Dermis microvascular lymphatic vessel endothelial cell (primary cell): ENCODE data around the gene ZNF740. TPM values are rescaled to one million over a fixed set of nuclear protein-coding genes. Genes with fewer than 3 reads are reported as not detected.
A peak's percentile ranks its signal among the peaks of the same experiment; 100 is the strongest.
"Not testable (repeated sequence)": the region's sequence is repeated elsewhere in the genome, so short reads cannot be mapped to it uniquely, and the experiment has no call there.

Experiments
- DNase-seq, 2 donors: peaks; one replicate each; pipeline versions ENCODE4 v3.0.0 to v3.0.0-alpha.2; 2010; ENCODE audit warnings: low read depth in 2 of 2
- total RNA-seq: library from RNA; depleted of rRNA; stranded (reverse); fragments of >200 nt; gene quantifications from 2 replicates; pipeline ENCODE4 v1.2.1, GENCODE V29; 2014

Gene ZNF740, protein sequence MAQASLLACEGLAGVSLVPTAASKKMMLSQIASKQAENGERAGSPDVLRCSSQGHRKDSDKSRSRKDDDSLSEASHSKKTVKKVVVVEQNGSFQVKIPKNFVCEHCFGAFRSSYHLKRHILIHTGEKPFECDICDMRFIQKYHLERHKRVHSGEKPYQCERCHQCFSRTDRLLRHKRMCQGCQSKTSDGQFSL
- total RNA-seq = 10.7 and 11.8 TPM in 2 replicates

DNA sequence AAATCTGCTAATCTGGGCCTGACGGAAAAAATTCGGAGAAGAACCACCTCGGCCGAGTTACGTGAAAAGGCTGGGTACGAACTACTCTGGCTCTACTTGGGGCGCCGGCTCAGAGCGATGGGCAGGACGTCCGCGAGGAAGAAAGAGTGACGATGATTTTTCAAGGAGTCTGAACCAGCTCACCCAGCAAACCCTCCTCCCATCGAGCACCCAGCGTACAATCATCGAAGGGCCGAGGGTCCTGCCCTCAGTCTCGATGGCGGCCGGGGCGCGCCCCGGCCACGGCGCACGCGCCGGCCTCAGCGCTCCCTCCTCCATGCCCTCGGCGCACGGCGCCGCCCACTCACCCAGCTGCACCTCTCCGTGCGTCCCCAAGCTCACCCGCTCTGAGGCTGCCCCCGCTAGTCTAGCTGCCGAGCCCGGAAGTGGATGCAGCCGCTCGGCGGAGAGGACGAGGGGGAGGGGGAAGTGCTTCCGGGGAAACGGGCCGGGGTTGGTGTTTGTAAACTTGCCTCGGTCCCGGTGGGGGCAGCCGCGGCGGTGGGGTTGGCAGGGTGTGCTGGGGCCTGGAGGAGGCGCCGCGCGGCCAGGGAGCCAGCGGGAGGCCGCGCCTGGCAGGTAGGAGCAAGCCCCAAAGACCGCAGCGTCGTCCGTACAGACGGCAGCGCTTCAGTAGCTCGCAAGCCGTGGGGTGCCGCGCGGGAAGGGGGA is at the start of gene ZNF740, which contains the start of gene CSAD:
ZNF740 (plus strand) TSS at position 503 of the 711 bp plus-strand sequence. CDS start 1,262 bp downstream, outside the sequence.
CSAD (minus strand) TSS at position 706 of the 711 bp plus-strand sequence. CDS start 7,455 bp downstream, outside the sequence.
- peak; percentile 90 to 96 for DNase-seq

DNA sequence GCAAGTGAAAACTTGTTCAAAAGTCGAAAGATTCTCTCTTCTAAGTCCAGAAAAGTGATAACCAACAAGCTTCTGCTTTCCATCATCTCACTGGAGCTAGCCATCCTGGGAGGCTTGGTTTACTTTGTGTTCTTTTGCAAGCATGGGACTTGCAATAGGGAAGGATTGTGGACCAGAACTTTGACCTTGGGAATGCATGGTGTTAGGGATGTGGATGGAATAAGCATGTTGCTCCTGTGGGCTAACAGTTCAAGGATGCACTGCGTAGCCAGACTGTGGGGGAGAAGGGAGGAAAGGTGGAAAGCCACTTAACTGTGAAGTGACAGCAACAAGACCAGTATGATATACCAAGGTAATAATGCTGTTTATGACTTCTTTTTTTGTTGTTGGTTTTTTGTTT is 48.7 kb upstream of the ZNF740 start:
- no peak for DNase-seq

DNA sequence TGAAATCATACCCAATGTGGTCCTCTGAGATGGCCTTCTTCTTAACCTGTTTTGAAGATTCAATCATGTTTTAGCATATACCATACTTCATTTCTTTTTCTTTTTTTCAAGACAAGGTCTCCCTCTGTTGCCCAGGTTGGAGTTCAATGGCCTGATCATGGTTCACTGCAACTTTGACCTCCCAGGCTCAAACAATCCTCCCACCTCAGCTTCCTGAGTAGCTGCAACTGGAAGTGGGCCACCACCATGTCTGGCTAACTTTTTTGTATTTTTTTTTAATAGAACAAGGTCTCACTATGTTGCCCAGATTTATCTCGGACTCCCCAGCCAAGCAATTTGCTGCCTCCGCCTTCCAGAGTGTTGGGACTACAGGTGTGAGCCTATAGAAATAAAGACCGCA is 46.8 kb upstream of the ZNF740 start:
- DNase-seq = no peak

DNA sequence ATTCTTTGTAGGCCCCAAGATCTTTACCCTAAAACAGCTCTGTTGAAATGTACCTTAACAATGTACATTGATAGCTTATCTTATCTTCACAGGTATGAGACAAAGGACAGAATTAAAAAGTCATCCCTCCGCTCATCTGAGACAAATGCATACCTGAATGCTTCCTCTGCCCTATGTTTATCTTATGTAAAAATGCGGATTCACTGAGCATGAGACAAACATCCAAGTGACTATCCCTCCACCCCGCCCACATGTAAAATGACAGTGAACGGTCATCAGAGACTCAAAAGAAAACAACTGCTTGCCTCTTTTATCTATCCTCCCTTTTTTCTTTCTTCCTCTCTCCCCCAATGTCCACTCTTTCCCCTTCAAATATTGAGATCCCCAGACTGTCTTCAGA is 37.2 kb upstream of the ZNF740 start:
- DNase-seq = no peak

DNA sequence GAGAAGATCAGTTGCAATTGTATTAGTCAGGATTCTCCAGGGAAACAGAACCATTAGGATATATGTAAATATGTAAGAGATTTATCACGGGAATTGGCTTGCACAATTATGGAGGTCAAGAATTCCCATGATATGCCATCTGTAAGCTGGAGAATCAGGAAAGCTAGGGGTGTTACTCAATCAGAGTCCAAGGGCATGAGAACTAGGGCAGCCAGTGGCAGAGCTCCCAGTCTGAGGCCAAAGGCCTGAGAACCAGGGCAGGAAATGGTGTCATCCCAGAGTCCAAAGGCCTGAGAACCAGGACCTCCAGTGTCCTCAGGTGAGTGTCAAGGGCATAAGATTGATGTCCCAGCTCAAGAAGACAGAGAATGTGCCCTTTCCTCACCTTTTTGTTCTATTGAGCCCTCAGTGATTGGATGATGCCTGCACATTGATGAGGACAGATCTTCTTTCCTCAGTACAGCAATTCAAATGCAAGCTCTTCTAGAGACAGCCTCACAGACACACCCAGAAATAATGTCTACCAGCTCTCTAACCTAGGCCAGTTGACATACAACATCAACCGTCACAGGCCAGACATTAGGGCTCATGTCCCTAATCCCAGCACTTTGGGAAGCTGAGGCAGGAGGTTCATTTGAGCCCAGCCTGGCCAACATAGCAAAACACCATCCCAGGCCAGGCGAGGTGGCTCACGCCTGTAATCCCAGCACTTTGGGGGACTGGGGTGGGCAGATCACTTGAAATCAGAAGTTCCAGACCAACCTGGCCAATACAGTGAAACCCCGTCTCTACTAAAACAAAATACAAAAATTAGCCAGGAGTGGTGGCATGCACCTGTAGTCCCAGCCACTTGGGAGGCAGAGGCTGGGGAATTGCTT is 34.9 kb upstream of the ZNF740 start:
- no peak for DNase-seq

GRCh38 chr12:53147181-53147580 is 33.3 kb upstream of the ZNF740 start:
- DNase-seq = no peak

GRCh38 chr12:53147653-53148052 is 32.9 kb upstream of the ZNF740 start:
- DNase-seq = no peak

DNA sequence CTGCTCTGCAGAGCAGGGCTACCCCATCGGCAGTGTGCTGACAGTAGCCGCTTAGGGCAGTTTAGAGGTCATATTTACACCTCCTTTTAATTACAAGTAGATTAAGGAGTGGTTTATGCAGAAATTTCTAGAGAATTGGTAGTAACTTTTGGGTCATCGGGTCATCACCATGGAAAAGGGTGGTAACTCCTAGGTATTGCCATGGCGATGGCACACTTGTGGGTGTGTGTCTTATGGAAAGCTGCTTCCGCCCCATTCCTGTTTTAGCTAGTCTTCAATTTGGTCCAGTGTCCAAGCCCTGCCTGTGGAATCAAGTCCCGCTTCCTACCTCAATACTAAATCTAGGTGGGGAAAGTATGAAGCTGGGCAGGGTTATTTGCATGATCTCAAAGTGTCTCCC is 29.5 kb upstream of the ZNF740 start:
- no peak for DNase-seq

DNA sequence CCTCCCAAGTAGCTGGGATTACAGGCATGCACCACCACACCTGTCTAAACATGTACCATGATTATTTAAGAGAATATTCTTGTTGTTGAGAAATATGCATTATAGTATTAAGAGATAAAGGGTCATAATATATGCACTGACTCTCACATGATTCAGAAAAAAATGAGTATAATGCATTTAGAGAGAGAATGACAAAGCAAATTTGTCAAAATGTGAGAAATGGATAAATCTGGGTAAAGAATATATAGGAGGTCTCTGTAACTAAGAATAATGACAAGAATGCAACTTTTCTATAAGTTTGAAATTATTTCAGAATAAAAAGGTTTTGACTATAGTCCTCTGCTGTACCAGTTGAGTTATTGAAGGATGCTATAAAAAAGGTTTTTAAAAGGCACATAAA is 28.1 kb upstream of the ZNF740 start:
- DNase-seq = no peak

DNA sequence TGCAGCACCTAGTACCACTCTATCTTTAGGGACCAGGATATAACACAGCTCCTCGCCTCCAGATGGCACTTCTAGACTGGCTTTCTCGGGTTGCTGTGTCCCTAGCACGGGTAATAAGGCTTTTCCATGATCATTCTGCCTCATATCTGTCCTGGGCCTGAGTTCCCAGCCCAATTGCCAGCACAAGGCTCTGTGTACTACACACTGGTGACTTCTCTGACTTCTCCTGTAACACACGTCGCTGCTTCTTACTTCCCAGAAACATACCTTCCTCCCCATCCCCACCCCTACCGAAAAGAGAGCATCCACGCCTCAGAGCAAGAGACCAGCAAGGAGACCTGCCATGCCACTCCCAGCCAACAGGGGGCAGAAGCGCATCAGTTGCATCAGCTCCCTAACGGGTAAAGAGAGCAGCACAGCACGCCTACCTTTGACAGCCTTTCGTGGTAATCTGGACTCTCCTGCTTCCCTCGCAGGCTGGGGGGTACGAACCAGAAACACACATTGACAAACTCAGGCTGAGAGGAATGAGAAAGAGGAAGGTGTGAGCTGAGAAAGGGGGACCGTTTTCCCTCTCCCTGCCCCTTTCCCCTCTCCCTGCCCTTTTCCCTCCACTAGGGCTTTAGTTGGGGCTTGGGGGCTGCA is 21.2 kb upstream of the ZNF740 start:
- peak; percentile 52 to 70 for DNase-seq

DNA sequence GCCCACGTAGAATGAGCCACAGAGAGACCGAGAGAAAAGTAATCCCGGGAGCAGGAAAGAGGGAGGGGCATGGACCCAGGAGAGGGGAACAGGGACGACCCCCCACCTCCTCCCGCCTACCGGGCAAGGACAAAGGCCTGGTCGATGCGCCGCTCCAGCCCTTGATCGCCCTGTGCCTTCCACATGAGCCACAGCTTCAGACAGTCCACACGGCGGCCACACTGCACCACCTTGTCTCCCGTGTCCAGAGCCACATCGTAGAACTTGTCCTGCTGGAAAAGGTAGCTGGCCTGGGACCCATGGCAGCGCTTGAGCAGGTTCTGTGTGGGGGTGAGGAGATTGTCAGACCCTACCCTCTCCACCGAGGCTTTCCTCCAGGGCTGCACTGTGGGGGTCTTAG is 20.5 kb upstream of the ZNF740 start:
- DNase-seq = no peak

DNA sequence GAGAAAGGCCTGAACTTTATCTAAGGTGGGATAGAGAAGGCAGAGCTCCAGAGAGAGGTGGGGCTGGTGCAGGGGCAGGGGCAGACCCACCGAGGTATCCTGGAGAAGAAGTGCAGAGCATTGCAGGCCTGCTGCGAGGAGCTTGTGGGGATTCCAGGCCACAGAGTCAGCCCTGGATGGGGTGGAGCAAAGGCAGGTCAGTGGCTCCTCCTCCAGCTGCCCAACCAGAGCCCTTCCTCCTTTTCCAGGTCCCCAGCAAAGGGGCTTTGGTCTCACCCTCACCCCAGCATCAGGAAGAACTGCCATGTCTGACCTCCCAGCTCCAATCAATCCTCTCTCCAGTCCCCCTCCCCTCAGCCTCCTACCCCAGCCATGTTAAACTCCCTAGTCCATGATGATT is 19.8 kb upstream of the ZNF740 start:
- no peak for DNase-seq

- no peak for DNase-seq
Measured at GRCh38 chr12:53161119-53161911, 19.2 kb upstream of the ZNF740 start.

DNA sequence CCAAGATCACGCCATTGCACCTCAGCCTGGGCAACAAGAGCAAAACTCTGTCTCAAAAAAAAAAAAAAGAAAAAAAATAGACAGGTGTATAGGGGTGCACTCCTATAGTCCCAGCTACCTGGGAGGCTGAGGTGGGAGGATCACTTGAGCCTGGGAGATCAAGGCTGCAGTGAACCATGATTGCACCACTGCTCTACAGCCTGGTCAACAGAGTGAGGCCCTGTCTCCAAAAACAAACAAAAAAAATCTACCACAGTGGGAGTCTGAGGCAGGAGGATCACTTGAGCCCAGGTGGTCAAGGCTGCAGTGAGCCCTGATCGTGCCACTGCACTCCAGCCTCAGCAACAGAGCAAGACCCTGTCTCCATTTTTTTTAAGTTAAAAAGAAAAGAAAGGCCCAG is 17.5 kb upstream of the ZNF740 start:
- DNase-seq = not testable (repeated sequence)

DNA sequence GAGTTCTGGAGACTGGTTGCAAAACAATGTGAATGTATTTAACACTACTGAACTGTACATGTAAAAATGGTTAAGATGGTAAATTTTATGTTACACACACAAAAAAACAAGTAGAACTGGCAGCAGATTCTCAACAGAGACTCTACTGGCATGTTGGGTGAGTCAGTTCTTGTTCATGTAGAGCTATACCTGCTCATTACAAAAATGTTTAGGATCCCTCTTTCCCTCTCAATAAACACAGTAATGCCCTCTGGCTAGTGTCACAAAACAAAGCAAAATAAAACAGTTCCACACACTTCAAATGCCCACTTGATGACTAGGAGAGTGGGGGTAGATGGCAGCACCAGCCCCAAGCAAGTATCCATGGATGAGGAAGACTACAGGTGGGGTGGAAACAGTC is 13.7 kb upstream of the ZNF740 start:
- no peak for DNase-seq

DNA sequence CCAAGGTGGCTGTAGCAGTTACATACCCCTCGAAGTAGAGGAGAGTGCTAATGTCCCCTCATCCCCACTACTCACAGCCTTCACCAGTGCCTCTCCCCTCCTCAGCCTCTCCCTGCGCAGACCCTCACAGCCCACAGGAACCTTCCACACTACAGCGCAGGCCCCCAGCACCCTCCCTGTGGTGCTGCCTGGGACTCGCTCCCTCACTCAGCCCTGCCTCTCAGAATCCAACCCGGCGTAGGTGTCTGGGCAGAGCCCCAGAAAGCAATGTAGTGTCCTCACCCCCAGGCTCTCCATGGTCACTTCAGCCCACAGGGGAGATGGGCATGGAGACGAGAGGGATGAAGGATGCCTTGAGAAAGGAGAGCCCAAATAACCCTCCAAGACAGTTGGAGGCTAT is 10.9 kb upstream of the ZNF740 start:
- no peak for DNase-seq

- no peak for DNase-seq
Measured at GRCh38 chr12:53170215-53170614, 10.3 kb upstream of the ZNF740 start.

DNA sequence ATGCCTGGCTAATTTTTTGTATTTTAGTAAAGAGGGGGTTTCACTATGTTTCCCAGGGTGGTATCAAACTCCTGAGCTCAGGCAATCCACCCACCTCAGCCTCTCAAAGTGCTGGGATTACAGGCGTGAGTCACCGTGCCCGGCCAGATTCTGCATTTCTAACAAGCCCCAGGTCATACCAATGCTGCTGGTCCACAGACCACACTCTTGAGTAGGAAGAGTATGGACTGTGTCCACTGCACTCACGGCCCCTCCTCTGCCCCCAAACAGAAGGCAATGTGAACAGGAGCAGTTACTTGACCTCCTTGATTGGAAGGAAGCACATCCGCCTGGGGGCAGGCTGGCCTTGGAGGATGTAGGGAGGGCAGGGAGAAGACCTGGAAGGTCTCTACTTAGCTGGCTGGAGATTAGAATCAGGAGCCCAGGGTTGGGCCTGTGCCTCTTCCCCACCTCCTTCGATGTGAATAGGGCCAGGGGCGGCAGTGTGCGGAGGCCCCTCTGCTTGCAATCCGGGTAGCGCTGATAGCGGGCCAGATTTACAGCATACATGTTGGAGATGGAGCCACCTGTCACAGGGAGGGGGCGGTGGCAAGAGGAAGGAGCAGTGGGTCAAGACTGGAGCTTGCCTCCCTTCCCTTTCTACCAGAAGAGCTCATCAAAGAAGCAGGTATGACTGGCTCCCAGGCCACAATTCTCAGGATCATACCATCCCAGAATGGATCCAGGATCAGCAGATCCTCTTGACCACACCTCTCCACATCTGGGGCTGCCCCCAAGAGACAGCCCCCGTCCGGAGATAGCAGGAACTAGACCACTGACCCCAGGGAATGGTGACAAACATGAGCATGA is 9.4 kb upstream of the ZNF740 start:
- no peak for DNase-seq

DNA sequence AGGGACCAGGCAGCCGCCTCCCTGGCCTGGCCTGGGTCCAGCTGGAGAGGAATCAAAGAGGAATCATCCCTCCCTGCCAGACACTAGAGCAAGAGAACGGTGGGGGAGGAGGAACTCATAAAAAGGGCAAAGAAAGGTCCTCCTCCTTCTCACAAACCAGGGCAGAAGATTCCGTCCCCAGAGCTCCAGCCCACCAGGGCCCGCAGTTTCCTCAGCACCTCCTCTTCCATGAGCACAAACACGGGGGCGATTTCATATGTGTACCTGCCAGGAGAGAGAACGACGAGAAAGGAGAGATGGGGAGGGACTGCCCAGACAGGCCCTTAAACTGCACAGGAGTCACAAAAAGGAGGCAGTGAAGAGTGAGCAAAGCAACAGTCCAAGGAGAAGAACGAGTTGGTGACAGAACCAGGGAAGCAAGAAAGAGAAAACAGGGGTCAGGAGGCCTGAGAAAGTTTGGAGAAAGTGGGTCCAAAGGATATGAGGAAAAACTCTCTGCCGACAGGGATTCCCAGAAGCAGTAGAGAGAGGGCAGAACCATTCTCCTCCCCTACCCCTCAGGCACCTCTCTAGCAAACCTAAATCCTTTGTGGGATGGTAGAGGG is 8.7 kb upstream of the ZNF740 start:
- no peak for DNase-seq

DNA sequence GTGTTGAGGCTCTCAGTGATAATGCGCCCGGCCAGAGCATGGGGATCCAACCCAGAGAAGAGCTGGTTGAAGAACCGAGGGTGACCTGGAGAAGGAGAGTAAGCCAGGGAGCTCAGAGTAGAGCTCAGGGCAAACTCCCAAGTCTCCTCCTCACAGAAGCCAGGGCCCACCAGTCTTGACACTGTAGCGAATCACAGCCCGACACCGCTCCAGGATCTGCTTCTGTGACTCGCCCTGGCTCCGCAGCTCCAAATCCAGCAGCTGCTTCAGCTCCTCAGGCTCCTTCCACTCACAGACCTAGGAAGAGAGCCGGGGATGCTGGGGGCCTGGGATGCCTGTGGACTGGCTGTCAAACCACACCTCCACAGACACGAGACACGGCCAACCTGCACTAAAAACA is 8.2 kb upstream of the ZNF740 start:
- no peak for DNase-seq
